Naive B cell (primary cell): ENCODE results near the gene ASB1. TPM values are rescaled to one million over a fixed set of nuclear protein-coding genes. Genes with fewer than 3 reads are reported as not detected.
A peak's percentile ranks its signal among the peaks of the same experiment; 100 is the strongest.
"Not testable (repeated sequence)": the region's sequence is repeated elsewhere in the genome, so short reads cannot be mapped to it uniquely, and the experiment has no call there.

Experiments
- ATAC-seq, 2 donors: fragments of 150-1000 bp; cut with Tn5 transposase; 2 replicates each; pipeline ENCODE4 v1.10.0; 2021; ENCODE audit warnings: low read depth in 2 of 2, mild to moderate bottlenecking in 2 of 2, moderate library complexity in 2 of 2
- DNase-seq: peaks from one replicate; pipeline ENCODE4 v3.0.0; 2022
- H3K27ac Mint-ChIP-seq, 6 donors: one replicate each; pipeline ENCODE4 v1.8.0; 2020 to 2022; ENCODE audit warnings: mild to moderate bottlenecking in 6 of 6, mixed read lengths in 6 of 6, moderate library complexity in 5 of 6, inconsistent platforms in 2 of 6
- H3K27me3 Mint-ChIP-seq, 3 donors: one replicate each; pipeline ENCODE4 v1.8.0; 2021 to 2022; ENCODE audit warnings: mixed read lengths in 3 of 3, mild to moderate bottlenecking in 1 of 3
- H3K36me3 Mint-ChIP-seq, 2 donors: one replicate each; pipeline ENCODE4 v1.8.0; 2020 to 2022; ENCODE audit warnings: mixed read lengths in 2 of 2, inconsistent platforms in 1 of 2, mild to moderate bottlenecking in 1 of 2
- H3K4me1 Mint-ChIP-seq, 3 donors: one replicate each; pipeline ENCODE4 v1.8.0; 2020 to 2022; ENCODE audit warnings: mixed read lengths in 3 of 3, inconsistent platforms in 1 of 3, mild to moderate bottlenecking in 1 of 3, moderate library complexity in 1 of 3
- H3K4me3 Mint-ChIP-seq, 8 donors: one replicate each; pipeline ENCODE4 v1.8.0; 2020 to 2022; ENCODE audit warnings: mild to moderate bottlenecking in 8 of 8, mixed read lengths in 8 of 8, moderate library complexity in 8 of 8, inconsistent platforms in 2 of 8
- H3K9me3 Mint-ChIP-seq, 7 donors: one replicate each; pipeline ENCODE4 v1.8.0; 2020 to 2022; ENCODE audit warnings: mixed read lengths in 7 of 7, mild to moderate bottlenecking in 5 of 7, inconsistent platforms in 2 of 7, moderate library complexity in 1 of 7
- polyA plus RNA-seq, 6 donors: library from polyadenylated mRNA; unstranded; fragments of 300-500 nt; fragmentation: Illumina TruSeq; gene quantifications; one replicate each; pipeline ENCODE4 v1.2.3, GENCODE V29; 2021; ENCODE audit warnings: low read depth in 6 of 6

ASB1 gene
- polyA plus RNA-seq, 6 donors from 2014 or later, result 17.4 to 43.8 (median 24.2) TPM

DNA sequence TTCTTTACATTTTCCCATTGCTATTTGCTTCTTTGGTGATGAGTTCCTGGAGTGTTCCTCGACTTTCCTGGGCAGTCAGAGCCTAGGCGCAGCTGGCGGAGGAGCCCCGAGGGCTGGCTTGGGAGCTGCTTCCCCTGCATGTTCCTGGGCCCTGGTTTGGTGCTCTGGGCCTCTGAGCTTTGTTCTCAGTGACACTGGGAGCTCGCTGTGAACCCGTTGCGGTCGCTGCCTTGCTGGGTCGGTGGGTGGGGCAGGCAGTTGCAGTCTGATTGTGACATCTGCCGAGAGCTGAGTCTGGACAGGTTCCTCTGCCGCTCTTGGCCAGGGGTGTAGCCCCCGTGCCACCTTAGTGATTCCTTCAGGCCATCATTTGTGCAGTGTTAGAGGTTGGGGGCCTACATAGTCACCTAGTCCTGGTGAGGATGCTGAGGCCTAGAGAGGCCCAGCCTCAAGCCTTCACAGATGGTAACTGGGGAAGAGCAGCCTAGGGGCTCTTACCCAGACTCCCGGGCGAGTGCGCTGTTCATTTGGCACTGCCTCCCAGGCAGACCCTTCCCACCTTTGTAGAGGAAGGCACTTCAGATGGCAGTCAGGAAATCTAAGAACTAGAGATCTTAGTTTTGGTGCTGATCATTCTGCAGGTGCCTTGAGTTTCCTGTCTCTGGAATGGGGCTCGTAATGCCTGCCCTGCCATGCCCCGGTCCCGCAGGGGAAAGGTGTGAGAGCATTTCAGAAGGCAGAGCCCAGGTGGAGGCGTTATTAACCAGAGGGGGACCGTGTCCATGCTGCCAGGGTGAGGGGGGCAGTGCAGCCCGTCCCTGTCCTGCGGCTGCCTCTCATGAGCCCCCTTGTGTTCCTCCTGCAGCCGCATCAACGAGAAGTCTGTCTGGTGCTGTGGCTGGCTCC is 8.4 kb downstream of the ASB1 start:
- Mint-ChIP-seq H3K9me3 (no peaks in the 10 kb centered on the region), H3K4me3 (no peak overlapping the region), H3K27me3 (no peaks in the 10 kb centered on the region), H3K36me3 (peaks cover 10 to 15% of the 10 kb centered on the region in 2 donors), H3K27ac (no peak overlapping the region), H3K4me1 (peaks cover 28 to 46% (median 30%) of the 10 kb centered on the region in 3 donors)
- ATAC-seq (no peak), DNase-seq (no peak)

DNA sequence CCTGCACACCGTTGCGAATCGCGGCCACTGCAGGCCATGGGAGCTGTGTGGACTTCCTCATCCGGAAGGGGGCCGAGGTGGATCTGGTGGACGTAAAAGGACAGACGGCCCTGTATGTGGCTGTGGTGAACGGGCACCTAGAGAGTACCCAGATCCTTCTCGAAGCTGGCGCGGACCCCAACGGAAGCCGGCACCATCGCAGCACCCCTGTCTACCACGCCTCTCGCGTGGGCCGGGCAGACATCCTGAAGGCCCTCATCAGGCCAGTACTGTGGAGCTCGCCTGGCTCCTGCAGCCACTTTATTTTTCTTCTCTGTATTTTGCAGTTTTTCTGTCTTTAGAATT is 9.0 kb downstream of the ASB1 start:
- no peak overlapping the region for H3K27ac Mint-ChIP-seq
- H3K9me3 Mint-ChIP-seq, result no peaks in the 10 kb centered on the region
- H3K4me1 Mint-ChIP-seq, result peaks cover 26 to 47% (median 31%) of the 10 kb centered on the region in 3 donors

DNA sequence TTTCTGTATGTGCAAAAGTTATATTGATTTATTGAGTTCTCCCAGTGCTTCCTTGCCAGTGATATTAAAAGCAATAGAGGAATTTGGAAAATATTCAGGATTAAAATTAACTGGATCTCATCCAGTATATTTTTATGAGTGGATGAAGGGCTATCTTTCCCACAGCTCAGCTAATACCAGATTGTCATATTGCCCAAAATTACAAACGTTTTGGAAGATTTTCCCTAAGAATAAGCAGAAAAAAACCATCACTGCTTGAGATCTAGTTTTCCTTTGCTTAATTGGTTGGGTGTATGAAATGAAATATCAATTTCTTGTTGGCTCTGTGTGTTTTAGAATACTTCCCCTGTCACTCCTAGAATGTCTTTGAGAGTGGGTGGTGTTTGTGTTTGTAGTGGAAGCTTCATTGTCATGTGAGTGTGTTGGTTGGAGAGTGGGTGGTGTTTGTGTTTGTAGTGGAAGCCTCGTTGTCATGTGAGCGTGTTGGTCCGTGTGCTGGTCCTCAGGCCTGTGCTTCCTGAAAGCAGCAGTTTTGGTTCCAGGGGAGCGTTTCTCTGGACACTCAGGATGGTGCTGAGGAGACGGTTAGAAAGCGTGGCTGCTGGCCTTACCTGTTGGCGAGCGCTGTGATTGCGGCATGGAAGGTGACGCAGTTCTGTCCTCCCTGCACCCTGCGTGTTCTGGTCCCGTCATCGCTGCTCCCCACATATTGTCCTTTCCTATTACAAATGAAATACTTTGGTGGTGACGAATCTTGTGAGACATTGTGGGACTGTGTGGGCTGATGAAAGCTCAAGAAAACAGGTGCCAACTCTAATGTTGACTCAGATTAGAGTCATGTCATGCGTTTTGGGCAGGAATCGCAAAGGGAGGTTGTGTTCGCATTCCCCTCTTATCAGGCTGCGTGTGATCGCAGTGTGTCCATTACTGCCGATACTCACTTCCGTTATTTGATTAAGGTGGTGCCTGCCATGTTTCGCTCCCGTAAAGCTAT is 12.4 kb downstream of the ASB1 start:
- Mint-ChIP-seq H3K4me1 (peaks cover 28 to 38% (median 36%) of the 10 kb centered on the region in 3 donors), H3K27ac (peak overlapping the region in 2 of 6 donors; percentile 4 to 40), H3K36me3 (peaks cover 5 to 10% of the 10 kb centered on the region in 2 donors), H3K27me3 (no peaks in the 10 kb centered on the region), H3K4me3 (no peak overlapping the region), H3K9me3 (no peaks in the 10 kb centered on the region)
- no peak for DNase-seq
- no peak for ATAC-seq

More for the DNA sequence above, 9.0 kb downstream of the ASB1 start:
- DNase-seq (no peak), ATAC-seq (no peak)
- Mint-ChIP-seq H3K27me3 (no peaks in the 10 kb centered on the region), H3K4me3 (no peak overlapping the region), H3K36me3 (peaks cover 9 to 10% of the 10 kb centered on the region in 2 donors)

DNA sequence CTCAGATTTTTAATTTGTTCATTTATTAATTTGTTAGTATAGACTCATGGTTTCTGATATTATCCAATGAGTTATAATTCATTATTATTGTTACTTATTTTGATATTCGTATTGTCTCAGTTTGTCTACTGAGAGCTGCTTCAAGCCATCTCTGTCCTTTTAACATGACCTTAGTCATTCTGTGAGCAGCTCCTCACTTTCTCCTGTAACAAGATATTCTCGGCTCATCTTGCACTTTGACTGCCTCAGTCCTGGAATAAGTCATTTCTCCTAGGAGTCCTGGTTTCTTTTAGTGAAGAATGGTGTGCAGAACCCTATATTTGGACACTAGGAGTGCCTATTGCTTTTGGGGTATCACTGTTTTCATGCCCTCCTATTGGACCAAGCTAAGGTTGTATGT is 13.2 kb downstream of the ASB1 start:
- ATAC-seq (no peak), DNase-seq (no peak)
- no peak overlapping the region for H3K4me3 Mint-ChIP-seq
- no peaks in the 10 kb centered on the region for H3K9me3 Mint-ChIP-seq
- H3K36me3 Mint-ChIP-seq, result peaks cover 8 to 10% of the 10 kb centered on the region in 2 donors
- peaks cover 29 to 38% (median 34%) of the 10 kb centered on the region in 3 donors for H3K4me1 Mint-ChIP-seq
- no peaks in the 10 kb centered on the region for H3K27me3 Mint-ChIP-seq
- peak overlapping the region in 1 of 6 donors; percentile 12 for H3K27ac Mint-ChIP-seq

DNA sequence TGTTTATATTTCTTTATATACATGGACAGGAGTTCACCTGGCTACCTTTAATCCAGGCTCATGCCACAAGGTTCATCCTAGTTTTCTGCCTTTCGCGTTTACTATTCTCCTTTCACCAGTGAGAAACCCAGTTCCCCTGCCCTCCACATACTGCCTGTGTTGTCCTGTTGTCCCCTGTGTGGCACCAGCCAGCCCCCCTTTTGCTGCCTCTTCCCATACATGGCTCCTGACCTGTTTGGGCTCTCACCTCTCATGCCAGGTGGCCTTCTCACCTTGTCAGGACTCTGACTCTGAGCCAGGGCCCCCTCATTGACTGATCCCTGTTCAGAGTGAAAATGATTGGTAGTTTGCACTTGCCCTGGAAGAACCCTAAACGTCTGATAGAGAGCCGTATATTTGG is 13.6 kb downstream of the ASB1 start:
- Mint-ChIP-seq H3K27me3 (no peaks in the 10 kb centered on the region), H3K4me1 (peaks cover 29 to 38% (median 34%) of the 10 kb centered on the region in 3 donors), H3K9me3 (no peaks in the 10 kb centered on the region), H3K27ac (peak overlapping the region in 5 of 6 donors; percentile 12 to 88 (median 75)), H3K36me3 (peaks cover 10 to 11% of the 10 kb centered on the region in 2 donors), H3K4me3 (peak overlapping the region in 1 of 8 donors; percentile 25)
- no peak for ATAC-seq
- DNase-seq, result no peak

DNA sequence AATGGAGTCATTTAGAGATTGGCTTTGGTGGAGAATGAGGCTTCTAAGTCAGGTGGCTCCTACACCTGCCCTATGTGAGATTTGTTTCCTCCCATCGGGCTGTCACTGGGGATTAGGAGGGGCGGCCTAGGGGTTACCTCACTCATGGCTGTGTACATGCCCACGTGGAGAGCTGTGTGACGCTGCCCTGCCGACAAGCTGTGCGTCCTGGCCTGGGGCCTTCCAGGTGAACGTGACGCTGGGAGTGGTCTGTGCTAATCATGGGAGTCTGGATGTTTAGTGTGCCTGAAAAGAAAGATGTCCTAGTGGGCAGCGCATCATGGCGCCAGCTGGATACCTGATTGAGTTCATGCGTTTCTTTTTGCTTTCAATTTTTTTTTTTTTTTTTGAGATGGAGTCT is 14.0 kb downstream of the ASB1 start:
- Mint-ChIP-seq H3K4me3 (no peak overlapping the region), H3K27ac (peak overlapping the region in 3 of 6 donors; percentile 12 to 75 (median 49)), H3K36me3 (peaks cover 15 to 16% of the 10 kb centered on the region in 2 donors), H3K4me1 (peaks cover 29 to 38% (median 34%) of the 10 kb centered on the region in 3 donors), H3K9me3 (no peaks in the 10 kb centered on the region), H3K27me3 (no peaks in the 10 kb centered on the region)
- ATAC-seq (no peak), DNase-seq (no peak)

DNA sequence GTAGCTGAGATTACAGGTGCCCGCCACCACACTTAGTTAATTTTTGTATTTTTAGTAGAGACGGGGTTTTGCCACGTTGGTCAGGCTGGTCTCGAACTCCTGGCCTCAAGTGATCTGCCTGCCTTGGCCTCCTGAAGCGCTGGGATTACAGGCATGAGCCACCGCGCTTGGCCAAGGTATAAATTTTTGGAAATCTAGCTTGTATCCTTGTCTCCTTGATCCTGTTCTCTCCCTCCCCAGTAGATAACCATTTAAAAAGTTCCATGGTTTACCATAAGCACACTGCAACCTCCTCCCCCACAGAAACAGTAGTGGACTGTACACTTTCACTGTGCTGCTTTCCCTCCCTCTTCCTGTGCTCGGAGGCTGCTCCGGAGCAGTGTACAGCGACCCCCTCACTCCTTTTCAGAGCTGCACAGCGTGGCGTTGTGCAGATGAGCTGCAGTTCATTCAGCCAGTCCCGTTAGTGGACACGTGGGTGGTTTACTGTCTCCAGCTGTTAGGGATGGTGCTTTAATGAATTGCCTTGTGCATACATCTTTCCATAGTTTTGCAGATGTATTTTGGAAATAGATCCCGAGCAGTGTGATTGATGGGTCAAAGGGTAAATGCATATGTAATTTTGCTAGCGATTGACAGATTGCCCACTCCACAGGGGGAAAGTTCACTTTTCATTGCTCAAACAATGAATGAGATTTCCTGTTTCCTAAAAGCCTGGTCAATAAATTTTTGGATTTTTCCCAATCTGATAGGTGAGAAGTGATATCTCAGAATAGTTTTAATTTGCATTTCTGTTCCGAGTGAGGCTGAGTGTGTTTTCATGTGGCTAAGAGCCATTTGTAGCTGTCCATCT is 14.8 kb downstream of the ASB1 start:
- H3K27me3 Mint-ChIP-seq, result no peaks in the 10 kb centered on the region
- H3K4me1 Mint-ChIP-seq, result peaks cover 25 to 38% (median 32%) of the 10 kb centered on the region in 3 donors
- H3K27ac Mint-ChIP-seq, result peak overlapping the region in 3 of 6 donors; percentile 12 to 67 (median 56)
- ATAC-seq (no peak), DNase-seq (no peak)
- H3K36me3 Mint-ChIP-seq, result peaks cover 15 to 17% of the 10 kb centered on the region in 2 donors
- no peaks in the 10 kb centered on the region for H3K9me3 Mint-ChIP-seq
- peak overlapping the region in 1 of 8 donors; percentile 70 for H3K4me3 Mint-ChIP-seq

DNA sequence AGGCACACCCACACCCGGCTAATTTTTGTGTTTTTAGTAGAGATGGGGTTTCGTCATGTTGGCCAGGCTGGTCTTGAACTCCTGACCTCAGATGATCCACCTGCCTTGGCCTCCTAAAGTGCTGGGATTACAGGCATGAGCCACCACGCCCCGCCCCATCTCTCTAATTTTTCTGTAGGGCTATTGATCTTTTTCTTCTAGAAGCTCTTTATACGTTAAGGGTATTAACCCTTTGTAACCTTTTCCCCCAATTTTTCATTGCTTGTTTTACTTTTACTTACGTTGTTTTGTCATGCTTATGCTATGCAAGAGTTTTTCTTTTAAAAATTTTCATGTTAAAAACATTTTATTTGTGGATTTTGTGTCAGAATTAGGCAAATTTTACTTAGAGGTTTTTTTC is 15.5 kb downstream of the ASB1 start:
- not testable (repeated sequence) for H3K9me3 Mint-ChIP-seq, DNase-seq, H3K27me3 Mint-ChIP-seq, H3K4me3 Mint-ChIP-seq, ATAC-seq, H3K27ac Mint-ChIP-seq
- Mint-ChIP-seq H3K4me1 (peaks cover 28 to 38% (median 32%) of the 10 kb centered on the region in 3 donors), H3K36me3 (peaks cover 18 to 25% of the 10 kb centered on the region in 2 donors)

DNA sequence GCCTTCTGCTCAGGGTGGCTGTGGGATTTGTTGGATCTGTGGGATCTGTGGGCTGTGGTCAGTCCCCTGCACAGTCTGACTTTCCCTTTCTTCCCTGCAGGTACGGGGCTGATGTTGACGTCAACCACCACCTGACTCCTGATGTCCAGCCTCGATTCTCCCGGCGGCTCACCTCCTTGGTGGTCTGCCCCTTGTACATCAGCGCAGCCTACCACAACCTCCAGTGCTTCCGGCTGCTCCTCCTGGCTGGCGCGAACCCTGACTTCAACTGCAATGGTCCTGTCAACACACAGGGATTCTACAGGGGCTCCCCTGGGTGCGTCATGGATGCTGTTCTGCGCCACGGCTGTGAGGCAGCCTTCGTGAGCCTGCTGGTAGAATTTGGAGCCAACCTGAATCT is 17.5 kb downstream of the ASB1 start:
- ATAC-seq, result no peak
- Mint-ChIP-seq H3K4me3 (no peak overlapping the region), H3K36me3 (peaks cover 19 to 29% of the 10 kb centered on the region in 2 donors), H3K27me3 (no peaks in the 10 kb centered on the region), H3K4me1 (peaks cover 26 to 31% (median 28%) of the 10 kb centered on the region in 3 donors), H3K27ac (peak overlapping the region in 1 of 6 donors; percentile 83), H3K9me3 (no peaks in the 10 kb centered on the region)
- no peak for DNase-seq

DNA sequence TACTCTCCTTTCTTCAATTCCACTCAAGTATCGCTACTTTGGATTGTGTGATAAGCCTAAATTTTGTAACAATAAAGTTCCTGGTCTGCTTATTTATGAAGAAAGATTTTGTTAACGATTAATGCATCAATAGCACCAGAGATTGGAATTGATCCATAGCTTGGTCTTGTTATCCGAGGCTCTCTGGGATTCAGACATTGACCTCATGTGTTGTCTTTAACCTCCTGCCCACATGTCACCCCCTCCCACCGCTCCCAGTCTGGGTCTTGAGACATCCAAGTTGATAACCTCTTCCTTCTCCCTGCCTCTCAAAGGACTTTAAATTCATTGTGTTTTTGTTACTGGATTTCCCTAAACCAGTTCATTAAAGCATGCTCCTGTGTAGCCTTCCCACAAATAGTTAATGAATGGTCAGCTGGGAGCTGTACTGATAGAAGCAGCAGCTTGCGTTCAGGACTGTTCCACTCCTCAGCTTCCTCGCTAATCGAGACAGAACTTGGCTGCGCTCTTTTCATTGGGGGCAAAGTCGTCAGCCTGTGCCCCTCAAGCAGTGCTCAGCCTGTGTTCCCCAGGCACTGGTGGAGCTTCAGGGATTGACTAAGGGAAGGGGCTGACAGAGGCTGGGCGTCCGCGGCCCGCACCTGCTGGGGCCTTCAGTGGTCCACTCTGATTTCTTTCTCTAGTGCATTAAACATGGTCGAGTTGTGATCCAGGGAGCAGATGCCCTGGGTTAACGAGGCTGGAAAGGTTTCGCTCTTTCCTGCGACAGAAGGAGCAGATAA is 18.9 kb downstream of the ASB1 start:
- ATAC-seq (no peak), DNase-seq (no peak)
- H3K4me3 Mint-ChIP-seq, result no peak overlapping the region
- H3K9me3 Mint-ChIP-seq, result no peaks in the 10 kb centered on the region
- H3K36me3 Mint-ChIP-seq, result peaks cover 25 to 29% of the 10 kb centered on the region in 2 donors
- no peak overlapping the region for H3K27ac Mint-ChIP-seq
- peaks cover 18 to 23% (median 21%) of the 10 kb centered on the region in 3 donors for H3K4me1 Mint-ChIP-seq
- H3K27me3 Mint-ChIP-seq, result no peaks in the 10 kb centered on the region

DNA sequence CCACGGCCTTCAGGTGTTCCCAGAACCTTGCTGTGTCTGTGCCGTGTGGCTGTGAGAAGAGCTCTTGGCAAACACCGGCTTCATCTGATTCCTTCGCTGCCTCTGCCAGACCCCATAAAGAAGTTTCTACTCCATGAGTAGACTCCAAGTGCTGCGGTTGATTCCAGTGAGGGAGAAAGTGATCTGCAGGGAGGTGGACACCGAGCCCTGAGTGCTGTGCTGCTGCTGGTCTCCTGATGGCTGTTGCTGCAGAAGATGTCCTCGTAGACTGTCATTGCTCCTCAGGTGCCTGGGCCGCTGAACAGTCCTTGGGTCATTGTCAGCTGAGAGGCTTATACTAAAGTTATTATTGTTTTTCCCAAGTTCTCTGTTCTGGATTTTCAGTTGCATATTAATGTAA is 19.6 kb downstream of the ASB1 start:
- no peak for DNase-seq
- Mint-ChIP-seq H3K4me3 (no peak overlapping the region), H3K9me3 (no peaks in the 10 kb centered on the region), H3K4me1 (peaks cover 14 to 20% (median 18%) of the 10 kb centered on the region in 3 donors), H3K27me3 (no peaks in the 10 kb centered on the region), H3K36me3 (peaks cover 29 to 30% of the 10 kb centered on the region in 2 donors), H3K27ac (no peak overlapping the region)
- ATAC-seq, result no peak
